K562 (cell line): ENCODE data around the gene CEBPB. TPM values are rescaled to one million over a fixed set of nuclear protein-coding genes. Genes with fewer than 3 reads are reported as not detected.

Experiments used
- BRD4 ChIP-seq: fragments of 200-600 bp; sonication (generic); IDR thresholded peaks from 2 replicates; pipeline ENCODE4 v1.6.1; 2017; ENCODE audit warnings: inconsistent platforms
- CSDE1 ChIP-seq, 2 experiments: fragments of 450-650 bp; IDR thresholded peaks; 2 replicates each; pipeline ENCODE4 v1.6.1; 2016; ENCODE audit warnings: mild to moderate bottlenecking in 1 of 2
- FOXK1 ChIP-seq: sonication (generic); formaldehyde crosslinking; IDR thresholded peaks from 2 replicates; pipeline ENCODE4 v1.8.0; 2022; ENCODE audit warnings: missing genetic modification reagents, mild to moderate bottlenecking, borderline replicate concordance
- NFYB ChIP-seq: IDR thresholded peaks from 2 replicates; pipeline ENCODE4 v1.6.1; 2011; ENCODE audit warnings: mild to moderate bottlenecking, moderate library complexity; ENCODE audit not compliant: insufficient read length; ENCODE audit errors: extremely low read depth
- NR2C1 ChIP-seq, 2 experiments: fragments of 450-650 bp; IDR thresholded peaks; 2 replicates each; pipeline ENCODE4 v1.6.1; 2017; ENCODE audit warnings: mild to moderate bottlenecking in 2 of 2, antibody characterized with exemption in 1 of 2, inconsistent platforms in 1 of 2, missing compliant biosample characterization in 1 of 2, missing genetic modification characterization in 1 of 2
- PATZ1 ChIP-seq: fragments of 250-450 bp; sonication (Bioruptor Pico); IDR thresholded peaks from 2 replicates; pipeline ENCODE4 v1.5.0; 2020; ENCODE audit warnings: mild to moderate bottlenecking, borderline replicate concordance
- PHF21A ChIP-seq: fragments of 450-650 bp; IDR thresholded peaks from 2 replicates; pipeline ENCODE4 v1.6.1; 2017; ENCODE audit warnings: low read depth, borderline replicate concordance
- SAP30 ChIP-seq: fragments of 200-600 bp; sonication (generic); IDR thresholded peaks from 2 replicates; pipeline ENCODE4 v1.6.1; 2012; ENCODE audit warnings: borderline replicate concordance, low read depth, mild to moderate bottlenecking, moderate library complexity, low read length, control low read depth, inconsistent platforms; ENCODE audit not compliant: insufficient read depth, poor library complexity, severe bottlenecking
- SOX6 ChIP-seq: fragments of 450-650 bp; IDR thresholded peaks from 2 replicates; pipeline ENCODE4 v1.6.1; 2014; ENCODE audit warnings: mild to moderate bottlenecking
- ZBTB11 ChIP-seq, 3 experiments: fragments of 200-800 bp in 1 of 3; fragments of 250-450 bp in 1 of 3; fragments of 450-650 bp in 1 of 3; sonication (Bioruptor Pico) in 1 of 3; sonication (Bioruptor generic) in 1 of 3; formaldehyde crosslinking in 1 of 3; IDR thresholded peaks; 2 replicates each; pipeline versions ENCODE4 v1.6.1 to v1.8.0; 2016 to 2022; ENCODE audit warnings: mild to moderate bottlenecking in 2 of 3, missing genetic modification characterization in 2 of 3, missing compliant biosample characterization in 1 of 3, moderate library complexity in 1 of 3
- ZFP1 ChIP-seq: fragments of 450-650 bp; formaldehyde crosslinking; IDR thresholded peaks from 2 replicates; pipeline ENCODE4 v1.4.0; 2020; ENCODE audit warnings: mild to moderate bottlenecking, mixed read lengths
- ZFP30 ChIP-seq: fragments of 250-450 bp; sonication (Bioruptor Pico); IDR thresholded peaks from 2 replicates; pipeline ENCODE4 v1.8.0; 2022; ENCODE audit warnings: moderate library complexity, mild to moderate bottlenecking, inconsistent platforms, borderline replicate concordance
- ZFPM2 ChIP-seq: fragments of 250-450 bp; sonication (Bioruptor Pico); IDR thresholded peaks from 2 replicates; pipeline ENCODE4 v1.5.1; 2022; ENCODE audit warnings: mild to moderate bottlenecking
- ZNF609 ChIP-seq: sonication (generic); formaldehyde crosslinking; IDR thresholded peaks from 2 replicates; pipeline ENCODE4 v1.8.1; 2023; ENCODE audit warnings: missing genetic modification reagents, mild to moderate bottlenecking, borderline replicate concordance
- ZNF76 ChIP-seq: fragments of 250-450 bp; sonication (Bioruptor Pico); IDR thresholded peaks from 2 replicates; pipeline ENCODE4 v1.4.0; 2020; ENCODE audit warnings: mild to moderate bottlenecking, moderate library complexity, borderline replicate concordance
- polyA plus RNA-seq, 8 experiments: library from polyadenylated mRNA; depleted of rRNA in 4 of 8; stranded (reverse) in 5 of 8; unstranded in 3 of 8; fragments of >200 nt; fragmentation: Nextera tagmentation in 2 of 8; fragmentation: Illumina TruSeq in 1 of 8; extraction: Ambion mirVana in 2 of 8; extraction: Trizol in 1 of 8; gene quantifications; 2 replicates each; pipeline versions ENCODE4 v1.2.1 to v1.2.3, GENCODE V29; 2011 to 2014; ENCODE audit warnings: inconsistent platforms in 1 of 8, missing spikeins in 1 of 8
- total RNA-seq, 7 experiments: library from RNA; depleted of rRNA in 6 of 7; stranded (reverse); fragments of >200 nt in 6 of 7; fragmentation: Illumina TruSeq in 2 of 7; extraction: Trizol in 2 of 7; gene quantifications; 2 replicates each; pipeline versions ENCODE4 v1.2.1 to v1.2.3, GENCODE V29; 2011 to 2021; ENCODE audit warnings: low replicate concordance in 1 of 7

The CEBPB gene
- total and polyA plus RNA-seq, 9 of the 15 experiments (the other 6 are each of a cell fraction or from before 2014, with no cell fraction given), result 1.2 to 72.6 (median 7.8) TPM

DNA sequence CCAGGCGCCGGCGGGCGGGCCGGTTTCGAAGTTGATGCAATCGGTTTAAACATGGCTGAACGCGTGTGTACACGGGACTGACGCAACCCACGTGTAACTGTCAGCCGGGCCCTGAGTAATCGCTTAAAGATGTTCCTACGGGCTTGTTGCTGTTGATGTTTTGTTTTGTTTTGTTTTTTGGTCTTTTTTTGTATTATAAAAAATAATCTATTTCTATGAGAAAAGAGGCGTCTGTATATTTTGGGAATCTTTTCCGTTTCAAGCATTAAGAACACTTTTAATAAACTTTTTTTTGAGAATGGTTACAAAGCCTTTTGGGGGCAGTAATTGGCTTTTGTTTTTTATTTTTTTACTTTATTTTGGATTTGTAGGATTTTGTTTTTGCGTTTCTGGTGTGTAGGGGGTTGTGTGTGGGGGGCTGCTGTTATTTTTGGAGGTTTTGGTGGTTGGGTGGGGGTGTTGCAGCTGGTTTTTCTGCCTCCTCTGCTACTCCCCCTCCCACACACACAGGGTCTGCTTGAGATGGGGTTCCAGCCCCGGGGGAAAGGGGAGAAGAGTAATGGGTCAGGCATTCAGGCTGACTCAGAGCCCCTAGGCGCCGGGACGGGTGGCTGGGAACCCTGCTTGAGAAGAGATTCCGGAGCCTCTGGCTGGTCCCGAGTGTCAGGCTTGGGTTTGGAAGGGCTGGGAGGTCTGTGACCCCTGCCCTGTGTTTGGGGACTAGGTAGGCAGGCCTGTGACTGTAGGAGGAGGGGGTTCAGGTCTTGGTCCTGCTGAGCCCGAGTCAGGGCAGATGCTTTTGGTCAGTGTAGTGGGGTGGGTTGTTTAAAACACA lies 2.0 kb downstream of the CEBPB start (continued):
- TF ChIP-seq ZNF76 (CRISPR knock-in tag), result no peak
- no peak for TF ChIP-seq NFYB
- TF ChIP-seq PHF21A, result no peak
- no peak for TF ChIP-seq ZFPM2 (CRISPR knock-in tag)
- no peak for TF ChIP-seq PATZ1 (CRISPR knock-in tag)
- TF ChIP-seq FOXK1 (CRISPR knock-in tag), result 0 out of 2 replicates have a peak, but pooled peaks have one; percentile 43
- TF ChIP-seq ZBTB11 (CRISPR knock-in tag; IDR thresholded peaks at IDR 0.05), result no peak
- no peak for TF ChIP-seq ZFP30 (CRISPR knock-in tag)
- TF ChIP-seq SOX6, result no peak
- TF ChIP-seq ZNF609 (CRISPR knock-in tag), result no peak; the same call in 1 of the 2 replicates
- TF ChIP-seq ZFP1 (CRISPR knock-in tag), result no peak
- peak; percentile 39 for TF ChIP-seq SAP30
- TF ChIP-seq CSDE1 (IDR thresholded peaks at IDR 0.05), result no peak; a peak in 1 of 4 replicates
- TF ChIP-seq BRD4, result peak; percentile 79; the same call in 1 of the 2 replicates
- TF ChIP-seq NR2C1 (IDR thresholded peaks at IDR 0.05), result 0 out of 2 replicates have a peak, but pooled peaks have one; percentile 19
- 0 out of 2 replicates have a peak, but pooled peaks have one; percentile 22 for TF ChIP-seq NR2C1 (tag; IDR thresholded peaks at IDR 0.05)
